ENCODE results near the gene OSBPL5.

OSBPL5 gene

GRCh38 chr11:3129181-3129590, 35.9 kb downstream of the OSBPL5 start:
- POLR2A ChIA-PET, result no interaction called here
- CTCF ChIA-PET, result interaction anchor here (0.5 to 1.0 kb wide), 4 partner anchors 11 to 47 kb away, joined by 3 to 4 read pairs (median 4); no protein-coding TSS in a partner anchor

GRCh38 chr11:3128356-3129180, 36.5 kb downstream of the OSBPL5 start:
- ChIA-PET POLR2A (no interaction called here), CTCF (interaction anchor here (0.5 to 0.7 kb wide), 7 partner anchors 11 to 597 kb away, joined by 3 to 4 read pairs (median 3); no protein-coding TSS in a partner anchor)
- Histone ChIP-seq H3K9me3 (ENCODE audit: control insufficient read depth, insufficient read depth, low read depth, low read length) (no peaks in the 10 kb centered on the region), H3K4me1 (ENCODE audit: control insufficient read depth, insufficient read depth, low read length) (no peaks in the 10 kb centered on the region), H3K36me3 (ENCODE audit: control insufficient read depth in 2 of 2, insufficient read depth in 1 of 2, low read length in 2 of 2) (peaks cover 0 to 29% of the 10 kb centered on the region in 2 experiments; a peak in 1 of 3 replicates), H3K27ac (ENCODE audit: extremely low read depth, low read depth, low read length) (no peak overlapping the region), H3K4me3 (ENCODE audit: low read depth, low read length) (no peak overlapping the region)
- TF ChIP-seq ZNF571 (tag by site-specific recombination; IDR thresholded peaks at IDR 0.05) (no peak), ZNF530 (tag by site-specific recombination; IDR thresholded peaks at IDR 0.05; ENCODE audit: low read depth) (no peak), ZSCAN5A (tag by site-specific recombination; IDR thresholded peaks at IDR 0.05) (no peak), ZSCAN18 (tag by site-specific recombination; IDR thresholded peaks at IDR 0.05) (no peak), ZNF26 (tag by site-specific recombination; IDR thresholded peaks at IDR 0.05) (no peak), KLF10 (tag by site-specific recombination; IDR thresholded peaks at IDR 0.05) (no peak), ZNF341 (tag by site-specific recombination; IDR thresholded peaks at IDR 0.05; ENCODE audit: low read depth) (no peak), PATZ1 (tag by site-specific recombination; IDR thresholded peaks at IDR 0.05) (no peak)

More at GRCh38 chr11:3129181-3129590, 35.9 kb downstream of the OSBPL5 start:
- peaks cover 0 to 23% of the 10 kb centered on the region in 2 experiments; a peak in 1 of 3 replicates for H3K36me3 ChIP-seq (ENCODE audit: control insufficient read depth in 2 of 2, insufficient read depth in 1 of 2, low read length in 2 of 2)
- H3K4me3 ChIP-seq (ENCODE audit: low read depth, low read length), result no peak overlapping the region
- TF ChIP-seq ZNF664 (tag by site-specific recombination; IDR thresholded peaks at IDR 0.05), result no peak
- no peak for TF ChIP-seq GLI2 (tag by site-specific recombination; IDR thresholded peaks at IDR 0.05; ENCODE audit: borderline replicate concordance, low read depth)
- no peak for TF ChIP-seq ZNF707 (tag by site-specific recombination; IDR thresholded peaks at IDR 0.05)
- TF ChIP-seq HOXA7 (CRISPR knock-in tag; IDR thresholded peaks at IDR 0.05; ENCODE audit: borderline replicate concordance), result no peak
- TF ChIP-seq ZNF266 (tag by site-specific recombination; IDR thresholded peaks at IDR 0.05; ENCODE audit: low read depth), result no peak
- TF ChIP-seq YY1 (tag by site-specific recombination; IDR thresholded peaks at IDR 0.05), result no peak
- TF ChIP-seq ZNF791 (tag by site-specific recombination; IDR thresholded peaks at IDR 0.05), result no peak
- no peak for TF ChIP-seq SCRT1 (tag by site-specific recombination; IDR thresholded peaks at IDR 0.05; ENCODE audit: borderline replicate concordance)
- no peak for TF ChIP-seq ZBTB21 (tag by site-specific recombination; IDR thresholded peaks at IDR 0.05)
- TF ChIP-seq ZNF521 (tag by site-specific recombination; IDR thresholded peaks at IDR 0.05), result no peak
- no peak for TF ChIP-seq OSR2 (tag by site-specific recombination; IDR thresholded peaks at IDR 0.05)
- TF ChIP-seq ZNF518A (tag by site-specific recombination; conservative IDR thresholded peaks at IDR 0.05; ENCODE audit: low read depth), result no peak
- no peak for TF ChIP-seq ZNF654 (tag by site-specific recombination; IDR thresholded peaks at IDR 0.05; ENCODE audit: low read depth)
- H3K4me1 ChIP-seq (ENCODE audit: control insufficient read depth, insufficient read depth, low read length), result no peaks in the 10 kb centered on the region
- H3K27ac ChIP-seq (ENCODE audit: extremely low read depth, low read depth, low read length), result no peak overlapping the region
- H3K9me3 ChIP-seq (ENCODE audit: control insufficient read depth, insufficient read depth, low read depth, low read length), result no peaks in the 10 kb centered on the region

Data from HEK293 (cell line).